T-helper 1 cell treated with Interleukin-12 subunit alpha and Interleukin-12 subunit beta and Interleukin-4 antibody, amounts not matched to agents 30 ng/mL and 1 ng/mL, for 36 hours (primary cell): ENCODE measurements around the gene ZNF627. TPM values are rescaled to one million over a fixed set of nuclear protein-coding genes. Genes with fewer than 3 reads are reported as not detected.

Experiments used
- total RNA-seq: library from RNA; stranded (reverse); gene quantifications from 2 replicates; pipeline ENCODE4 v1.2.3, GENCODE V29; 2022

Gene ZNF627
- total RNA-seq, 1 donor from 2014 or later, result 3.9 TPM

Other genes with a start within 250 kb of the ZNF627 start
- 2.5 and 2.6 TPM in 2 replicates for gene PLPPR2, start 242.1 kb upstream of the ZNF627 start, total RNA-seq
- gene SWSAP1, start 222.8 kb upstream of the ZNF627 start, total RNA-seq, result 2.9 and 3.2 TPM in 2 replicates
- gene EPOR, start 213.2 kb upstream of the ZNF627 start, total RNA-seq, result 5.2 and 6.4 TPM in 2 replicates
- gene RGL3, start 178.2 kb upstream of the ZNF627 start, total RNA-seq, result not detected in 2 replicates
- not detected in 2 replicates for gene ODAD3, start 162.4 kb upstream of the ZNF627 start, total RNA-seq
- 311 and 319 TPM in 2 replicates for gene PRKCSH, start 161.8 kb upstream of the ZNF627 start, total RNA-seq
- gene ELAVL3, start 116.4 kb upstream of the ZNF627 start, total RNA-seq, result not detected in 2 replicates
- gene ZNF653, start 91.6 kb upstream of the ZNF627 start, total RNA-seq, result 18.2 and 20.0 TPM in 2 replicates
- 28.9 and 29.6 TPM in 2 replicates for gene ECSIT, start 68.3 kb upstream of the ZNF627 start, total RNA-seq
- not detected in 2 replicates for gene CNN1, start 58.6 kb upstream of the ZNF627 start, total RNA-seq
- 64.3 and 64.6 TPM in 2 replicates for gene ELOF1, start 38.3 kb upstream of the ZNF627 start, total RNA-seq
- gene ACP5, start 19.8 kb upstream of the ZNF627 start, total RNA-seq, result 29.0 and 29.6 TPM in 2 replicates
- 2.3 and 3.0 TPM in 2 replicates for gene ZNF823, start 141.5 kb downstream of the ZNF627 start, total RNA-seq
- 4.6 and 5.6 TPM in 2 replicates for gene ZNF441, start 169.5 kb downstream of the ZNF627 start, total RNA-seq
- gene ZNF491, start 201.0 kb downstream of the ZNF627 start, total RNA-seq, result 0.44 and 1.1 TPM in 2 replicates
- gene ZNF440, start 216.8 kb downstream of the ZNF627 start, total RNA-seq, result 11.4 and 11.9 TPM in 2 replicates